Omental fat pad (tissue), 4 donors: ENCODE data around the gene SGK1. TPM values are rescaled to one million over a fixed set of nuclear protein-coding genes. Genes with fewer than 3 reads are reported as not detected.

Experiments used
- ATAC-seq: fragments of 150-250 bp; one replicate; pipeline ENCODE4 v1.9.1; 2016; ENCODE audit warnings: mild to moderate bottlenecking, moderate library complexity; ENCODE audit not compliant: low FRiP score
- DNase-seq: peaks from one replicate; pipeline ENCODE4 v3.0.0-alpha.2; 2019; ENCODE audit warnings: low spot score
- CTCF ChIP-seq, 3 donors: fragments of 450-650 bp; IDR thresholded peaks; one replicate each; pipeline ENCODE4 v1.5.1; 2016 to 2017; ENCODE audit warnings: antibody characterized with exemption in 3 of 3, mild to moderate bottlenecking in 3 of 3, moderate library complexity in 2 of 3
- total RNA-seq, 4 donors: library from RNA; depleted of rRNA; stranded (reverse); fragments of >200 nt; gene quantifications; one replicate each; pipeline ENCODE4 v1.1.0, GENCODE V29; 2016

Gene SGK1
- total RNA-seq, 4 donors from 2014 or later = 355 to 1,386 (median 540) TPM

GRCh38 chr6:134134654-134135053, 183.3 kb downstream of the SGK1 start:
- DNase-seq (no peak), ATAC-seq (no peak)
- no peak for TF ChIP-seq CTCF (IDR thresholded peaks at IDR 0.05)

GRCh38 chr6:134132494-134133141, 185.3 kb downstream of the SGK1 start:
- DNase-seq (no peak), ATAC-seq (no peak)
- TF ChIP-seq CTCF (IDR thresholded peaks at IDR 0.05) = no peak

GRCh38 chr6:134131530-134132139, 186.3 kb downstream of the SGK1 start:
- no peak for TF ChIP-seq CTCF (IDR thresholded peaks at IDR 0.05)
- ATAC-seq (no peak), DNase-seq (no peak)

GRCh38 chr6:134128146-134128545, 189.8 kb downstream of the SGK1 start:
- DNase-seq (no peak), ATAC-seq (no peak)
- TF ChIP-seq CTCF (IDR thresholded peaks at IDR 0.05) = no peak

- TF ChIP-seq CTCF (IDR thresholded peaks at IDR 0.05) = no peak
- DNase-seq = no peak
- peak; percentile 62 for ATAC-seq
Measured at GRCh38 chr6:134123666-134124208, 194.2 kb downstream of the SGK1 start.

GRCh38 chr6:134122775-134123174, 195.1 kb downstream of the SGK1 start:
- DNase-seq (no peak), ATAC-seq (no peak)
- TF ChIP-seq CTCF (IDR thresholded peaks at IDR 0.05) = no peak

GRCh38 chr6:134119486-134119885, 198.4 kb downstream of the SGK1 start:
- ATAC-seq = no peak
- DNase-seq = no peak
- TF ChIP-seq CTCF (IDR thresholded peaks at IDR 0.05) = no peak
